DMS53 treated with DMSO at 0.1 percent for 48 hours (cell line): ENCODE results near the gene CD58.

Source experiments
- DNase-seq: peaks from one replicate; lab custom pipeline; 2025; ENCODE audit not compliant: unreplicated experiment; lab: John Stamatoyannopoulos, UW

Gene CD58

GRCh38 chr1:116511459-116512019, 59.3 kb downstream of the CD58 start:
- DNase-seq, result no peak

DNA sequence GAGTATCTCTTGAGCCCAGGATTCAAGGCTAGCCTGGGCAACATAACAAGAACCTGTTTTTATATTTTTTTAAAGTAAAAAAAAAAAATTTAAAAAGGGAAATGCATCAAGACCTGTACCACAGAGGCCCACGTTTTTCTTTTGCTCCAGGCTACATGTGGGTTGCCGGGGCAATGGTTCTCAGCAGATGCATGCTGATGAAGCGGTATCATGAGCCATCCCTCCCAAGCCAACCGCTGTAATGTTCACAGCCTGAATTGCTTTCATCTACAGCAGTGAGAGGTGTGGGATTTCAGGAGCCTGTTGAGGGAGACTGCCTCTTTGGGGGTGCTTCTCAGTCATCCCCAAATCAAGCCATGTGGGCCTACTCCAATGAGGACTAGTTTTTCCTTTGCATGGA, 60.5 kb downstream of the CD58 start:
- DNase-seq, result no peak

GRCh38 chr1:116508984-116509980, 61.5 kb downstream of the CD58 start:
- no peak for DNase-seq

DNA sequence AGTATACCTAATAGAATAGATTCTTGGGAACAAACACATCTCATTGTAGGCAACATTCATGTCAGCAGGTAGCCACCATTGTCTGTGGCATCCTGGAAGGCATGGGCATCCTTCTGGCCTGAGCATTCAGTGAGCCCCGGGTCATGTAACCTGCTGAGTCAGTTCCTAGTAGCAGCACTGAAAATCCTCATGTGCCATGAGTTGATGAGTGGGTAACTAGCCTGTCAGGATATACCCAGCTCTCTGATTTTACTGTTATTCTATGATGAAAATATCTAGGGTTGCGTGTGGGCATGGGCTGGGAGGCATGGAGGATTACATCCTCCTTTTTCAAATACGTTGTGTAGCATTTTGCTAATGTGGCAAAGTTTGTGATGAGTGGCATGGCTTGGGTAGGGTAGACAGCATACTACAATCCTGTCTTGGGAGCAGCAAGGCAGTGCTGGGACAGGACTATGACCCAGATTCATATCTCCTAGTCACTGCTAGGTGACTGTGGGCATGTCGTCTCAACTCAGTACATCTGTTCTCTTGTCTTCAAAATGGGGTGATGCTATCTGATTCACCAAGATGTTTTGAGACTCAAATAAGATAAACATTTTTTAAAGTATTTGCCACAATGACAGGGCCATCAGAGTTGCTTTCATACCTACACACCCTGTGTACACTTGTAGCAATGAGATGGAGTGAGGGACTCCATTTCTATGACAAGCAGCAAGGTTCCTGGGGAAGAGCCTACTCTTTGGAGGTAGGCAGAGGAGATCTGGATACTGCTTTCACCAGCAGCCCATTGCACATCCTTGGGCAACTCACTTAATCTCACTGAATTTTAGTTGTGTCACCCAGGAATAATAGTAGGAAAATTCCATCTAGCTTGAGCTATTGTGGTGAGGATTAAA, 62.5 kb downstream of the CD58 start:
- DNase-seq, result no peak

DNA sequence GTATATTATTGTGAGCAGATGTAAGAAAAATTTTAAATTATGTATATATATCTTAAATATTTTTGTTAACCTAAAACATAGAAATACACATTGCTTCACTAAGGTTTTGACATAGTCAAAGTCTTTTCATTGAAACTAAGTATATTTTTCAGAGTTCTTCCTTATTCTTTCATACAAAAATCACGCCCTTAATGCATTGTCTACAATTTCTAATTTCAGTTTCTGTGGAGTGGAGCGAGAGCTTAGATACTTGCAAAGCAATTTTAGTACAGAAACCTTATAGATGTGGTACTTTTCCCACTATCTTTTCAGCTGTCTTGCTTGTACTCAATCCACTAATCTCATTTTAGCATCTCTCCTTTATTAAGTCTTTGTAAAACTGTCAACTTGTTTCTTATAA, 63.2 kb downstream of the CD58 start:
- no peak for DNase-seq

- DNase-seq, result no peak
These were observed 64.5 kb downstream of the CD58 start for GRCh38 chr1:116506132-116507004.

DNA sequence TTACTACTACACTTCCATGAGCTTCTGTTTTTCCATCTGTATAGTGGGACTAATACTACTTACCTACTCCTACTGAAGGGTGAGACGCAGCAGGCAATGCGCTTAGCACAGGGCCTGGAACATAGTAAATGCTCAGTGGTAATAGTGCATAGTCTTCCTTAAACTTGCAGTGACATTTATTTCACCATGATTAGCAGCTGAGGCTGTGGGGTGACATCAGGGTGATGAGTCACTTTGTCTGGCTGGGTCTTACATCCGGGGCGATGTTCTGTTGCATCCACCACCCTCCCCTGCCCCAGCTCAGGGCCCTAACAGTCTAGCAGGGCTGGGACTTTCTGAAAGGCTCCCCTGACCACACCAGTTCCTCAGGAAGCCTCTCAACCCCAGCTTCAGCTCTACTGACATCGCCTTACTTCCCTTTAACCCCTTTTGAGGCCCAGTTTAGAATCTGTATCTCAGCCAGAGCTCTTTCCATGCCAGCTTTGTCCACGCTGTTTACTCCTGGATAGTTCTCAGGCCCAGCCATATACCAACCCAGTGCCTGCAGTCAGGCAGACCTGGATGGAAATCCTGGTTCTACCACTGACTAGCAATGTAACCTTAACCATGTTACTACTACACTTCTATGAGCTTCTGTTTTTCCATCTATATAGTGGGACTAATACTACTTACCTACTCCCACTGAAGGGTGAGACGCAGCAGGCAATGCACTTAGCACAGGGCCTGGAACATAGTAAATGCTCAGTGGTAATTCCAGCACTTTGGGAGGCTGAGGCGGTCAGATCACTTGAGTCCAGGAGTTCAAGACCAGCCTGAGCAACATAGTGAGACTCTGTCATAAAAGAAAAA, 66.3 kb downstream of the CD58 start:
- no peak for DNase-seq

GRCh38 chr1:116503546-116504307, 67.1 kb downstream of the CD58 start:
- DNase-seq, result no peak

DNA sequence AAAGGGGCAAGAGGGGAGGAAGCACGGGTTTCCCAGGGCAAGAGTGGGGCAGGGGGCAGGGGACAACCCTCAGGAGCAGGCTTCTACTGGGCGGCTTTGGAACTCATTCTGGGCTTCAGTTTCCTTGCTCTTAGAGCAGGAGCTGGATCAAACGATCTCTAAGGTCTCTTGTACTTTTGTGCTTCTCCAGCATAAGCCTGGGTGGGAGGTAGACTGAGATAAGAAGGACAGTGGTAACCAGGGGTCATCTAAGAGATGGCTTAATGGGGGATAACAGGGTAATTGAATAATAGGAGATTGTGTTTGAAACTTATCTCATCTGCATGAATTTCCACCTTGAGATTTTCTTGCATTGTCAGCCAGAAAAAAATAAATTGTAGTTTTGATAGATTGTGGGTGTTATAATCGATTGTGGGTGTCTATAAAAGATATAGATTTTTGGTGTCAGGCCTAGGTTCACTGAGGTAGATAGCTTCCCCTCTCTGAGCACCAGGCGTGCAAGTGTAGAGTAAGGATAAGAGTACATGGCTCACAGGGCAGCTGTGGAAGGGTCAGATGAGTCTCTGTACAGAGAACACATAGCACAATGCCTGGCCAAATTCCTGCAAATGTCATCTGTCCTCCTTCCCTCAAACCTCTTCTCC, 68.0 kb downstream of the CD58 start:
- no peak for DNase-seq

- DNase-seq, result no peak
These were observed 69.0 kb downstream of the CD58 start for GRCh38 chr1:116501870-116502244.

DNA sequence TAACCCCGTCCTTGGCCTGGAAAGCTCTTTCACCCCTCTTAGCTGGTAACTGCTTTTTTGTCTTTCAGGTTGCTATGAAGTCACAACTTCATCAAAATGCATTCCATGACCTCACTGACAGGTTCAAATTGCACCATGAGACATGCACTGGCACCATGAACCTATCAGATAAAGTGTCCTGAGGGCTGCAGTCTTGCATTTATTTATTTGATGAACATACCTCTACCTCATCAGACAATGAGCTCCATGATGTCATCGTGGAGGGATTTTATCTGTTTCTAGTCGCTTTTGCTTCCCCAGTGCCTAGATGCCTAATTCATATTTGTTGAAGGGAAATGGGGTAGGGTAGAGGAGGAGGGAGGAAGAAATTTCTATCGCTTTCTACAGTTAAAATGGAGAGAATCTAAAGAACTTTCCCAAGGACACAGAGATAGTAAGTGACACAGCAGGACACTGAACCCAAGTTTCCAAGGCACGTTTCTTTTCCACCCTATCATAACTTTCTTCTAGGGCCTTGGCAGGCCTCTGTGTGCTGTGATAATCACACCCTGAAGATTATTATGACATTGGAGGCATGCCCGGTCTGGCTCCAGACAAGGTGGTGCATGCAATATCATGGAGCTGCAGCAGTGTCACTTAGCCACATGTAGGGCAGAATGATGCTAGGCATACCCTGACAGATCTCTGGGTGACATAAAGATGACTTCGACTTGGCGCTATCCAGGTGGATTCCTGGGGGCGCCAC, 69.5 kb downstream of the CD58 start:
- DNase-seq, result no peak

DNA sequence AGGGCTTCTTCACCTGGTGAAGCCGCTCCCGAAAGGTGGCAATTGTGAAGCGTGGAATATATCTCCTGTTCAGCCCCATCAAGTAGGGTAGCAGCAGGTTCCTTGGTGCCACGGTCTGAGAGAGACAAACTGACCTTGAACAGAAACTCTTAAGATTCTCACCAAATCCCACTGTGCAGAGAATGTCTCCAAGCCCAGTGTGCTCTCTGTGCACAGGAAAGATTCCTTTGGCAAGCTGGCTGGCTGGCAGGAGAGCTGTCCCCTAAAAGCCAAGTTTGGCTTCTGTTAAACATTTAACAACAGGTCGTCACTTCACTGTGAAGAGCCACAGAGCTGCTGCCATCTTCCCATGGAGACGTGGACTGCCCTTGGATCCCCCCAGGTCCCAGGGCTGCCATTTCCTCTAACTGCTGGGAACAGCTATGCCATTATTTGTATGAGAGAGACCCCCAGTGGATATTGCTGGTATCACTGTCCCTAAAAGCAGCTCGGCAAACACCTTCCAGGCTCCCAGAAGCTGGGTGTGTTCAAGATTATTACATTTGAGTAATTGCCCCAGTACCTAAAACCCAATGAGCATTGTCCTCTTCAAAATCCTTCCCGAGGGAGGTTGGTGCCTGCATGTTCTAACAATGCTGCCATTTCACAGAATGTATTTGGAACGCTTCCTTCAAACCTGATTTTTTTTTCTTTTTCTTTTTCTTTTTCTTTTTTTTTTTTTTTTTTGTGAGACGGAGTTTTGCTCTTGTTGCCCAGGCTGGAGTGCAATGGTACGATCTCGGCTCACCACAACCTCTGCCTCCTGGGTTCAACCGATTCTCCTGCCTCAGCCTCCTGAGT, 71.8 kb downstream of the CD58 start:
- DNase-seq, result peak; percentile 5

GRCh38 chr1:116497656-116498055, 73.2 kb downstream of the CD58 start:
- no peak for DNase-seq

DNA sequence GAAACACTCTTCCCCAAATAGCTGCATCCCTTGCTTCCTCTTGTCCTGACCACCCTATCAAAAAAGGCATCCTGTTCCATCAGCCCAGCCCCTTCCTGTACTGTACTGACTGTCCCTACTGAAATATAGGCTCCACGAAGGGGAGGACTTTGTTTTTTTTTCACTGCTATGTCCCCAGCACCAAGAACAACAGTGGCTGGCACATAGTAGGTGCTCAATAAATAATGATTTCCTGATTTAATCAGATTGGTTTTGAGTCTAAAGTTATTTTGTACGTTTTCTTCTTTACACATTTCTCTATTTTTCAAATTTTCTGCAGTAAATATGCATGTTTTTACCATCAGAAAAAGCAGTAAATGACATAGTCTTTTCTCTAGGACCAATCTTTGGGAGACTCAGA, 73.9 kb downstream of the CD58 start:
- DNase-seq, result no peak

DNA sequence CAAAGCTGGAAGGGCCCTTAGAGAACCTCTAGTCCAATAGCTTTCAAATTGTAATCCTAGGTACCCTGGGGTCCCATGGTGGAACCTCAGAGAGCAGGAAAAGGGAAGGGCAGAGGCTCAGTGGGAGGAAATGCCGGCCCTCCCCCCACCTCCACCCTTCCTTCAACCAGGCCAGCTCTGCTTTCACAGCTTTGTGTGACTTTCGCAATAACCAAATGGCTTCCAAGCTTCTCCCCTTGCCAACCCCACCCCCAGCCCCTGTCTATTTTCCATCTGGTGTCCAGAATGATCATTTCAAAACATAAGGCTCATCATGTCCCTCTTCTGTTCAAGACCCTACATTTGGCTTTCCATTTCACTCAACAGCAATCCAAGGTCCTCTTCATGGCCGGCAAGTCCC, 74.4 kb downstream of the CD58 start:
- DNase-seq, result no peak

- DNase-seq, result no peak
These were observed 75.3 kb downstream of the CD58 start for GRCh38 chr1:116495535-116495934.

GRCh38 chr1:116494745-116495144, 76.1 kb downstream of the CD58 start:
- no peak for DNase-seq
